RCC 7860 (cell line): ENCODE results near the gene DERL2.
A peak's percentile ranks its signal among the peaks of the same experiment; 100 is the strongest.
"Not testable (repeated sequence)": the region's sequence is repeated elsewhere in the genome, so short reads cannot be mapped to it uniquely, and the experiment has no call there.

Experiments used
- DNase-seq: peaks from one replicate; pipeline ENCODE4 v3.0.0-alpha.2; 2015; ENCODE audit warnings: low spot score
- FAIRE-seq: peaks from 2 replicates; lab custom pipeline; 2012; peaks lifted over from hg19 to GRCh38; lab: Jason Lieb, UNC

The DERL2 gene

DNA sequence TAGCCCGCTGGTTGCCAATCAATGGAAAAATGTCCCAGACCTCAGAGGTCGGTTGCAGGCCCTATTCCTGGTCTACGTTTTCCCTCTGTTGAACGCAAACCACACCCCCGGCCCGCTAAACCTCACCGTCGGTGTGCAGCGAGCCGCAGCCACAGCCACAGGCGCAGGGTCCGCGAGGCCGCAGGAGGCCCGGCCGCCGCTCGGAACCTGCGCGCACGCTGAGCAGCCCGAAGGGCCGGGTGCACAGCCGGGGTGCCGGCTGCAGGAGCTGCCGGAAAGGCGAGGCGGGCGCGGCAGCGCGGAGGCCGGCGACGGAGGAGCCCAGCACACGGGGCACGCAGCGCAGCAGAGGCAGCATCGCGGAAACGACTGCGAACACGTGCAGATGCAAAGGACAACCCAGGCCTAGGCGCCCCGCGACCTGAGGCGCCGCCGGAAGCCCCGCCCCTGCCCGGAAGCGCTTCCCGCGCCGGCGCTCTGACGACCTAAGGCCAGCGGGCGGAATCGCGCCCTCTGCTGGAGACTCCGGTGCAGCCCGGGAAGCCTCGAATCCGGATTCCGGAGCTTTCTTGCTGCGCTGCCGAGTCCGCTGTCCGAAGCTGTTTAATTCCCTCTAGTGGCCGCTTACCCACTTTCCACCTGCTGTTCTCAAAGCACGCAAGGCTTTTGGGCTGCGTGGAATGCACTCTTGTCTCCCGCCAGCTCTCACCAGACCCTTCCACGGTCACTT is 47.1 kb downstream of the DERL2 start, which contains the start of gene C1QBP:
C1QBP (minus strand) TSS at position 440 of the 730 bp plus-strand sequence; CDS start at position 358, 82 bp downstream.
- FAIRE-seq (peak; percentile 38), DNase-seq (peak; percentile 81)

DNA sequence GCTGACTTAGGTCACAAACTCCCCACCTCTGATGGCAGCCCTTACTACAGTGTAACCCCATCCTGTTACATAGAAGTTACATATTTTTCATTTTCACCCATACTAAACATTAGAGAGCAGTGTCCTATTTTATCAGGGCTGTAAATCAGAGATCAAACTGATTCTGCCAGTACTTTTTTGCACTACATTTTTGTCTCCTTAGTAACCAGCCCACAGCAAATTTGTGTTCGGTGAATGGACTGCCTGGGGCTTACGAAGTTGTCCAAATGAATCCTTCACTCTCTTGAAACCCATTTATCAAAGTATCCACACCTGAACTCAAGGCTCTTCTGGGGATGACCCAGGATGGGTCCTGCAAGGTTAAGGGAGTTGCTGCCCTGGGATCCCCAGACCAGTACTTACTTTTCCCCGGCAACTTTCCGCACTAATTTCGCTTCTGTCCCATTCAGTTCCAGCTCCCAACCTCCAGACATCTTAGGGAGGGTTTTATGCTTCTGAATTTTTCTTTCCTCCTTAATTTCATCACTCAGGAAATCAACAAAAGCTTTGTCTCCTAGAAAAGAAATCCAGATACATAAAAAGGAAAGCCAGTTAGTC is 48.2 kb downstream of the DERL2 start:
- FAIRE-seq: no peak
- peak; percentile 5 for DNase-seq

GRCh38 chr17:5435781-5436315 is 50.1 kb downstream of the DERL2 start:
- not testable (repeated sequence) for FAIRE-seq

DNA sequence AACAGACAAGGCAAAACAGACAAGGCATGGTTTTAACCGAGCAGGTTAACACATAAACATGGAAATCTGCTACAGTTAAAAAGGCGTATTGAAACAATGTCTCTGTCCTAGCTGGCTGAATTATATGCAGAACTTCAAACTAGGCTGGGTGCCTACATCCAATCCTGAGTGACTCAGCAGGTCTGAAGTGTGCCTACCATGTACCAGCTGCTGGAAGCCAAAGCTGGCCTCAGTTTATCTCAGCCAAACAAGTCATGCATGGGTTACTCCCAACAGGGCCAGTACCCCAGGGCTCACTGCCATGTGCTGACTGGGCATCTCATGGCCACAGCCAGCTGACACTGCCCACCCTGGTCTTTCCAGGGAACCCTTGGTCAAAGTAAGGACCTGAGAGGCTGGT is 51.0 kb downstream of the DERL2 start:
- DNase-seq: no peak
- no peak for FAIRE-seq

More at GRCh38 chr17:5435781-5436315, 50.1 kb downstream of the DERL2 start:
- DNase-seq: not testable (repeated sequence)

- FAIRE-seq: no peak
- DNase-seq: no peak
These were observed 53.9 kb downstream of the DERL2 start for GRCh38 chr17:5431949-5432556.

DNA sequence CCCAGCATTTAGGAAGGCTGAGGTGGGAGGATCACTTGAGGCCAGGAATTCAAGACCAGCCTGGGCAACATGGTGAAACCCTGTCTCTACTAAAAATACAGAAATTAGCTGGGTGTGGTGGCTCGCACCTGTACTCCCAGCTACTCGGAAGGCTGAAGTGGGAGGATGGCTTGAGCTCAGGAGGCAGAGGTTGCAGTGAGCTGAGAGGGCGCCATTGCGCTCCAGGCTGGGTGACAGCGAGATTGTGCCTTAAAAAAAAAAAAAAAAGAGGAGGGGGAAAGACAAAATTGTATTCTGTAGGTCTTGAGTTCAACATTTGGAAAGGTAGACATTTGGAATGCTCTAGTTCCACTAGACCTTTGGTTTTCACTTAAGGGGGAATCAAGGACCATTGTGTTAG is 54.7 kb downstream of the DERL2 start:
- not testable (repeated sequence) for DNase-seq, FAIRE-seq

DNA sequence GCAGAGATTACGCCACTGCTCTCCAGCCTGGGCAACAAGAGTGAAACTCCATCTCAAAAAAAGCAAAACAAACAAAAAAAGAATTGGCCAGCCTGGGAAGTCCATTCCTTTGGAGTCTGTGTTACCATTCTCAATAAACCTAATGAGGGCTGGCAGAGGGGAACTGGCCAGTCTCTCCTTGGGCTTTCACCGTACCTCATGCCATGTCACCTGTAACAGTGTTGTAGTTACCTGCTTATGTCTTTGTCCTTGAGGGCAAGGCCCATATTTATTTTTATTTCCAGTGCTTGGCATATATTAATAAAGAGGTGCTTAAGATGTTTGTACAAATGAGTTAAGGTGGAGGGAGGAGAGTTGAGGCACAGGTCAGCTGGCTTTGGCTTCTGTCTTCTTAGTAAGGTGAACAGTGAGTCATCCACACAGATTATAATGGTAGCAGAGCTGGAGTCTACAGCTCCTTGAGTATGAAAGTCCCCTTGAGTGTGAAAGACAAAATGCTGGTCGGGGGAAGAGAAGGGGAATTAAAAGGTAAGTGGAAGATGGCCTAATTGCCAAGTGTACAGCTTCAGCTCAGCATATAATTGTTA is 55.5 kb downstream of the DERL2 start:
- FAIRE-seq (no peak), DNase-seq (no peak)

GRCh38 chr17:5429191-5429887 is 56.6 kb downstream of the DERL2 start:
- FAIRE-seq (no peak), DNase-seq (no peak)

DNA sequence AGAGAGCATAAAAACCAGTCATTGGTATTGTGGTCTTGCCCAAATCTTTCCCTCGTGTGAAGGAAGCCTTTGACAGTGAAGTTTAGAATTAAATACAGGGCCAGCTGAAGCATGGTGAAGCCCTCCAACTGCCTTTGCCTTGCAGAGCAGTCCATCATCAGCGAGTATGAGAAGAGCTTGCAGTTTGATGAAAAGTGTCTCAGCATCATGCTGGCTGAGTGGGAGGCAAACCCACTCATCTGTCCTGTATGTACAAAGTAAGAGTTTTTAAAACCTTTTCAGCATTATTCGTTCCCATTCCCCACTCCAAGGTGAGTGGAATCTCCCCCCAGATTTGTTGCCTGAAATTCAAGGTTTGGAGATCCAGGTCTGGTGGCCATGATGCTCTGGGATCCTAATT is 60.2 kb downstream of the DERL2 start:
- no peak for FAIRE-seq

DNA sequence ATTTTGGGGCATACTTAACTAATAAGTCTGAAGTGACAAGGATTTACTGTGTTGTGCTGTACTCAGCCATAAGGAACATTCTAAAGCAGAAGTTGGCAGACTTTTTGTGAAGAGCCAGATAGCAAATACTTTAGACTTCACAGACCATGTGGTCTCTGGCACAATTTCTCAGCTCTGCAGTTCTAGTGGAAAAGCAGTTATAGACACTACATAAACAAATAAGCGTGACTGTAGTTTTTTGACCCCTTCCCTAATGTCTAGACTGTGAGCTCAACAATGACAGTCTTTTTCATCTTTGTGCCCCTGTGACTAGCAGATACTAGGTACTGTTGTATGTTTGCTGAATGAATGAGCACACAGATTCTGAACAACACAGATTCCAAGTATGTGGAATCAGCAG is 61.1 kb downstream of the DERL2 start:
- DNase-seq (no peak), FAIRE-seq (no peak)

More for the DNA sequence above, 60.2 kb downstream of the DERL2 start:
- no peak for DNase-seq

GRCh38 chr17:5422505-5422904 is 63.5 kb downstream of the DERL2 start:
- DNase-seq (peak; percentile 67), FAIRE-seq (peak; percentile 81)
